B cell (primary cell): Measurements from ENCODE around the gene PPP2R1A.

Experiments
- CTCF ChIP-seq: fragments of 200-600 bp; IDR thresholded peaks from one replicate; pipeline ENCODE4 v1.8.0; 2022; ENCODE audit warnings: antibody characterized with exemption, mild to moderate bottlenecking
- EZH2 ChIP-seq: IDR thresholded peaks from 2 replicates; pipeline ENCODE4 v1.6.1; 2012; ENCODE audit warnings: borderline replicate concordance, low read depth, mild to moderate bottlenecking, moderate library complexity, low read length; ENCODE audit not compliant: insufficient read depth, poor library complexity, severe bottlenecking

GRCh38 chr19:52191389-52191788 is 1.5 kb downstream of the PPP2R1A start:
- TF ChIP-seq CTCF (no peak), EZH2 (no peak)
